Melanocyte of skin (primary cell): ENCODE data around the gene CPT1B. TPM values are rescaled to one million over a fixed set of nuclear protein-coding genes. Genes with fewer than 3 reads are reported as not detected.

Experiments used
- total RNA-seq, 2 donors: library from RNA; depleted of rRNA; stranded (reverse); fragments of >200 nt; gene quantifications; 2 replicates each; pipeline ENCODE4 v1.2.3, GENCODE V29; 2012

The CPT1B gene
- 10 to 100 TPM in 1 of 2 donors, 1 to 10 TPM in 1; 7.7 to 15.5 TPM for total RNA-seq

DNA sequence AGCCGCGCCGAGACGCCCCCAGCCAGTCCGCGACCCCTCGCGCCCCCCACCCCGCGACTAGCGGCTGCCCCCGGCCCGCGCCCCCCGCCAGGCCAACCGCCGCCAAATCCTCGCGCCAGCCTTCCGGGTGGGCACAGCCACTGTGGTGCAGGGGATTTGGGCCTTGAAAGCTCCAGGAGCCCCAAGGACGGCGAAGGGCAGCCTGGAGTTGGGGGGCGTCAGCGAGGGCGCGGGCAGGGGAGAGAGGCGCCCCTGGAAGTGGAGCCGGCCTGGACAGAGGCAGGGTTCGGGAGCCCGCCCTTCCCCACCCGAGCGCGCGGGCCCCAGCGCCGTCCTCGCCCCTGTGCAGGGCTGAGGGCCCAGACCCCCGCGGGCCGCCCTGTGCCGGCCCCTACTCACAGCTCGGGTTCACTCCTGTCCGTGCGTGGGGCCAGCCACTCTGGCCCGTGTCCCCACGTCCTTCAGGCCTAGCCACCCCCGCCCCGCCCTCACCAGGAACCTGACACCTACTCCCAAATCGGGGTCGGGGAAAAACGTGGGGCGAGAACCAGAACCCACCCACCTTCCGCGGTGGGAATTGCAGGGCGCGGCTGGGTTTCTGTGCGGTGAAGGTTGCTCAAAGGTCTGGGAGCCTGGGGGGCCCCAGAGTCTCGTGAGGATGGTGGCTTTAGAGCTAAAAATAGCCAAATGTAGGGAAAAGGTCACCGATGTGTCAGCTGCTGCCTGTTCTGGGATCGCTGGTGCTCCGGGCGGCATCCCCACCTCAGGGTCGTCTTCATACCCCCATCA is at the start of gene CPT1B:
Gene CPT1B (minus strand): TSS at position 441 of the 789 bp plus-strand sequence. CDS start 512 bp downstream, outside the sequence.

DNA sequence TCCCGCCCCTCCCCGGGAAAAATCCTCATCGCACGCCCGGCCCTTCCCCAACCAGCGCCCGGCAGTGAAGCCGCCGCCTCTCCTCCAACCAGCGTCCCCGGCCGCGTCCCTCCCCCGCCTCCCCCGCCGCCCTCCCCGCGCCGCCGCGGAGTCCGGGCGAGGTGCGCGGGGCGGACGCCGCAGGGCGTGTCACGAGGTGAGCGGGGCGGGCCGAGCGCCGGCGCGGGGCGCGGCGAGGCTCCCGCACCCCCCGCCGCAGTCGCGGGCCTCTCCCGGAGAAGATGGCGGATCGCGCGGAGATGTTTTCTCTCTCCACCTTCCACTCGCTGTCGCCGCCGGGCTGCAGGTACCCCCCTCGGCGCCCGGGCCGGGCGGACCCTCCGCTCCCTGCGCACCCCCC is 22.3 kb upstream of the CPT1B start, which contains the start of gene MAPK8IP2:
Gene MAPK8IP2 (plus strand): TSS at position 256 of the 400 bp plus-strand sequence. CDS start 26 bp downstream, at position 282.

DNA sequence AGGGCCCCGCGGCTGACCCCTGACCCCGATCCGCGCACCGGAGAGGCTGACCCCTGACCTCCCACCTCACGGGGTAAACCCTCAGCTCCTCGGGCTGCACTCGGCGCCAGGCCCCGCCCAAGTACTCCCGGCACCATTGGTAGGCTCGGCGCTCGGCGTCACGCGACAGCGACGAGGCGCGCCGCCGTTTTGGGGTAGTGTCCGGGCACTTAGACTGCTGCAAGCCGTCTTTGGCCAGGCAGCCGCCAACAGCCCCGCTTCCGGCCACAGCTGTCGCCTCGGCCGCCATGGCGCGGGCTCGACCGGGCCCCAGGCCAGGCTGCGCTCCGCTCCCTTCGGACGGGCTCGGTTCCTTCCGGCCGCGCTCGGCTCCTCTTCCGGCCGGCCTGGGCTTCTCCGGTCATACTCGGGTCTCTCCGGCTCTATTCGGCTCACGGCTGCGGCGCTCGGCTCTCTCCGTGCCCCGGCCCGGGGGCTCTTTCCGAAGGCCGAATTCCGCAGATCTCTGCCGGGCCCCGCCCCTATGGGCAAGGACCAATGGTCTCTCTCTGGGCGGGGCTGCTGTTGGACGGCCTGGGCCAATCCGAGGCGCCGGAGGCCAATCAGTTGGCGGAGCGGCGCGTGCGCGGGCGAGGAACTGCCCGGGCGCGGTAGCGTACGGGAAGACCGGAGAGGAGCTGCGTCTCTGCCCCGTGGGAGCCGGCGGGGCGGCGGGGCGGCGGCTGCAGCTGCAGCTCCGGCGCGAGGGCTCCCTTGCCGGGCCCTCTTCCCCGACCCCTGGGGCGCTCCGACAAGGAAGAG is 4.5 kb upstream of the CPT1B start, which contains the start of gene CHKB:
Gene CHKB (minus strand): TSS at position 357 of the 801 bp plus-strand sequence. CDS start 68 bp downstream, at position 289.

DNA sequence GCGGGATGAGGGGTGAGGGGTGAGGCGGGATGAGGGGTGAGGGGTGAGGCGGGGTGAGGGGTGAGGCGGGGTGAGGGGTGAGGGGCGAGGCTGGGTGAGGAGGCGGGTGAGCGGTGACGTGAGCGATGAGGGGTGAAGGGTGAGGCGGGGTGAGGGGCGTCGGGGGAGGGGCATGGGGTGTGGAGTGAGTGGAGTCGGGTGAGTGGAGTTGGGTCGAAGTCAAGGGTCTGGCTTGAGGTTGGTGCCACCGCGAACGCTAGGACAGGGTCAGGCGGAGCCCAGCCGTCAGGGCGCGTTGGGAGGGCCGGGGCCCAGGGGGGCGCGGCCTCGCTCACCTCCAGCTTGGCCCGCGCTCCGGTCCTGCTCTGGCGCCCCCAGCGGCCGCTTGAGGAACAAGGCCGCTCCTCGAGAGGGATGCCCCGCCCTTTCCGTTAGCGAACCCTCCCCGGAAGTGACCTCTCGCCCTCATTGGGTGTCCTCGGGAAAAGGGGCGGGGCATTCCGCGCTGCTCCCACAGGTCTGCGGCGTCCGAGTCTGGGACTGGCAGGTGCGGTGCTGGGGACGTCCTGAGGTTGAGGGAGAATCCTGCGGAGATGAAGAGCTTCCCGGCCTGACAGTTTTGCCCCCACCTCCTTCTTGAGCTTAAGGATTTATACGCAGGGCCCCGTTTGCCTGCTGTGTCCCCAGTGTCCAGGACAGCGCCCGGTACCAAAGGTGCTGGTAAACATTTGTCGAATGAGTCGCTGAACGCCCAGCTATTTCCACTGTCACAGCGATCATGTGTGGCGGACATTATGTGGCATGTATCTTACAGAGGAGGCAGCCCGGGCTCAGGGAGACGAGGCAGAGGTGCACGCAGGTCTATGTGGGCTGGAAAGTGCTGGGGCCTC is 15.5 kb downstream of the CPT1B start, which contains the start of gene SYCE3:
Gene SYCE3 (minus strand): TSS at position 397 of the 890 bp plus-strand sequence. CDS start 6,514 bp downstream, outside the sequence.

DNA sequence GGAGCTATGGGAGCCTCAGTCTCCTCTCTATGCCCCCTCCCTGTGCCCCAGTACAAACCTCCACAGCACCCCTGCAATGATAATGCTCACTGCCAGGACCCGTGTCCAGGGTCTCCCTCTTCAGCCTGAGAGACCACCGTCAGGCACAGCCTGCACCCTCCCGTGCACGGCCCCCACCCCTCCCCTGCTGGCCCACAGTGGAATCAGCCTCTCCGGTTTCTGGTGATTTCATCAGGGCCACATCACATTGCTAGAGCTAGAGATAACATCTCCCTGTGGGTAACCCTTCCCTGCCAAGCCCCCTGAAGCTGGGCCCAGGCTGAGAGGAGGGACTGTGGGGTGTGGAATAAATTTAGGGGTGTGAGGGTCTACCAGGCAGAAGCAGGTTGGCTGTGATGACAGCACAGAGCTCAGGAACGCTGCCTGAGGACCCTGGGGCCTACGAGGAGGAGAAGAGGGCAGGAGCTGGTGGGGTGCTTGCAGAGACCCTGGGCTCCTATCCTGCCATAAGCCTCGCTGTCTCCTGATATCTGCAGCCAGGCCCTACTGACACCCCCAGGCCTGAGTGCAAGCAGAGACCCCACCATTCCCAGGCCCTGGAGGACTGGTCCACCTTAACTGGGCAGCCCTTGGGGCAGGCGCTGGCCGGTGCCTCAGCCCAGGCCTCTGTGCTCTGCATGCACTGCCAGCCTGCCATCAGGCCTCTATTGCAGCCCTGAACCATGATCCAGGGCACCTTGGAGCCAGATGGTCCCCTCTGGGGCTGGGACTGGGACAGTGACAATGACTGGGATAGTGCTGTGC is 32.5 kb downstream of the CPT1B start, which contains the start of gene KLHDC7B:
Gene KLHDC7B (plus strand): TSS at position 378 of the 804 bp plus-strand sequence. CDS start 345 bp downstream, at position 723.

DNA sequence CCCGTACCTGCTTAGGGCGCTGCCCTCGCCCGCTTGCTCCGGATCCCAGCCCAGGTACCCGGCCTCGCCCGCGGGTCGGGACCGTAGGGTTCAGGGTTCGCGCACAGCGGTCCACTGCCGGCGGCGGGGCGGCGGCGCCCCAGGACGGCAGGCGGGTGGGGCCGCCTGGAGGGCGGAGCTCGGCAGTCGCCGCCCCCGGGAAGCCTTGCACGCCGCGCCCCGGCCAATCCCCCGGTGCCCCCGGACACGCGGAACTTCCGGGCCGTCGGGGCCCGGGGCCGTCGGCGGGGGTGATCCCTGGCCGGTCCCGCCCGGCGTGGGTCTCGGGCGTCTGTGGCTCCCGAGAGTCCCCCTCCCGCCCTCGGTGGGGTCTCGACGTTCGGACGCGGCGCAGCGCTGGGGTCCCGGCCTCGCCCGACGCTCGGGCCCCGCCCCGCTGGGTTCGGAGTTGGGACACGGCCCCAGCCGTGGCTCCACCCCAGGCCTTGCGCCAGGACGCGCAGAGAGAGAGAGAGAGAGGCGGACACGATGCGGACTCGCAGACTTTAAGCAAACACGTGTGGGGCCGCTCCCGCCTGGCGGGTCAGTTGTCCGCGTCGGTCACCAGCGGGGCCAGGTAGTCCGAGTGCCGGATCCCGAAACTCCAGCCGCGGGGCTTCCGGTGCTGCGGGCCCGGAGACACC is 48.2 kb downstream of the CPT1B start, which contains the start of gene TYMP:
Gene TYMP (minus strand): TSS at position 116 of the 683 bp plus-strand sequence. CDS start 303 bp downstream, outside the sequence.

DNA sequence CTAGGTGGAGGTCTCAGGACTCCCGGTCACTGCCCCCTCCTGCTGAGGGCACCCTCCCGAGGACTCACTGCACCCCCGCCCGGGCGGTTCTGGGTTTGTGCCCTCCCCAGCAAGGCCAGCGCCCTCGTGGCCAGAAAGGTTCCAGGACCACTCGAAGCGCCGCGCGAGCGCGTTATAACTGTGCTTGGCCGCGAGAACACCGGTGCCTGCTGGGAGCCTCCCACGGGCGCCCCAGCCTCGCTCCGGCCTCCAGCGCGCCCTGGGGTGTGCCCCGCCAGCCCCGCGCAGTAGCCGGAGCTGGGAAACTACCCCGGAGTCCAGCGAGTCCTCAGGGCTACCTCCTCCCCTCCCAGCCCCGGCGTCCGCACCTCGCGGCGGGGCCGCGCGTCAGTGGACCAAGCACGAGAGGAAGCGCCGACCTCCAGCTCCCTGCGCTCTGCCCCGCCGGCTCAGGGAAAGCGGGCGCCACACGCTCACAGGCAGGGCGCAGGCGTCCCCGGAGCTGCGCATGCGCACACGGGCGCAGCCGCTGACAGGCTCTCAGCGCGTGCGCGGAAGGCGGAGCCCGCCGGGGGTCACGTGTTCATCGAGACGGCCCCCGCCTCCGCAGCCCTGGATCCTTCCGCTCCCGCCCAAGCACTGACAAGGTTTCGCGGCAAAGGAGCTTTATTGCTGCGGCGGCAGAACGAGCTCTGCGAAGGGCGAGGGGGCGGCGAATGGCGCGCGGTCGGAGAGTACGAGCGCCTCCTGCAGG is 52.9 kb downstream of the CPT1B start, which contains the start of gene SCO2:
Gene SCO2 (minus strand): TSS at position 495 of the 754 bp plus-strand sequence. CDS start 1,187 bp downstream, outside the sequence.

Other genes with a start within 250 kb of the CPT1B start
- gene PPP6R2, start 235.1 kb downstream of the CPT1B start, total RNA-seq, result 10 to 100 TPM; 40.0 to 53.3 TPM
- 10 to 100 TPM; 61.9 to 68.5 TPM for gene SBF1, start 103.4 kb downstream of the CPT1B start, total RNA-seq
- 1 to 10 TPM in 1 of 2 donors, under 1 TPM in 1; 0.33 to 1.0 TPM for gene ADM2, start 96.9 kb downstream of the CPT1B start, total RNA-seq
- not detected for gene MIOX, start 91.6 kb downstream of the CPT1B start, total RNA-seq
- 10 to 100 TPM; 49.6 to 69.9 TPM for gene LMF2, start 70.7 kb downstream of the CPT1B start, total RNA-seq
- 10 to 100 TPM; 35.8 to 56.6 TPM for gene NCAPH2, start 70.2 kb downstream of the CPT1B start, total RNA-seq
- 1 to 10 TPM; 5.2 to 6.3 TPM for gene SCO2, start 52.8 kb downstream of the CPT1B start, total RNA-seq
- 100 to 1,000 TPM; 295 to 352 TPM for gene TYMP, start 48.4 kb downstream of the CPT1B start, total RNA-seq
- gene KLHDC7B, start 32.5 kb downstream of the CPT1B start, total RNA-seq, result under 1 TPM in 1 of 2 donors, not detected in 1; under 0.01 TPM
- gene SYCE3, start 15.5 kb downstream of the CPT1B start, total RNA-seq, result not detected
- 10 to 100 TPM; 25.0 to 41.3 TPM for gene CHKB, start 4.4 kb upstream of the CPT1B start, total RNA-seq
- gene MAPK8IP2, start 22.4 kb upstream of the CPT1B start, total RNA-seq, result 1 to 10 TPM; 7.7 to 9.6 TPM
- 10 to 100 TPM; 22.3 to 37.5 TPM for gene ARSA, start 49.7 kb upstream of the CPT1B start, total RNA-seq
- 1 to 10 TPM; 2.8 to 4.7 TPM for gene SHANK3, start 94.4 kb upstream of the CPT1B start, total RNA-seq
- gene ACR, start 159.8 kb upstream of the CPT1B start, total RNA-seq, result not detected
- gene RABL2B, start 205.2 kb upstream of the CPT1B start, total RNA-seq, result 1 to 10 TPM; 4.5 to 7.7 TPM